PC-9 (cell line): ENCODE measurements around the gene SLC38A1. TPM values are rescaled to one million over a fixed set of nuclear protein-coding genes. Genes with fewer than 3 reads are reported as not detected.

Experiments used
- BruUV-seq: library from RNA; stranded (reverse); fragments of 400-500 nt; replicated peaks from 2 replicates; lab custom pipeline; 2021; lab: Mats Ljungman, UMichigan
- CTCF ChIA-PET: fragments of 300-600 bp; sonication (Branson Sonifier 250); formaldehyde crosslinking; loops from one replicate; lab custom pipeline; 2022; ENCODE audit warnings: antibody characterized with exemption; lab: Charles Lee
- POLR2A ChIA-PET: fragments of 300-600 bp; sonication (Branson Sonifier 250); formaldehyde crosslinking; loops from one replicate; lab custom pipeline; 2022; ENCODE audit warnings: antibody characterized with exemption; ENCODE audit not compliant: unreplicated experiment; lab: Charles Lee
- DNase-seq, 2 experiments: peaks; one replicate each; pipeline versions ENCODE4 v3.0.0 to v3.0.0-alpha.2; 2015 to 2022; ENCODE audit warnings: mixed read lengths in 1 of 2
- H2AFZ ChIP-seq: fragments of 200-600 bp; sonication (generic); 2 replicates; pipeline ENCODE4 v1.8.1; 2017; ENCODE audit warnings: antibody characterized with exemption
- H3F3A ChIP-seq: fragments of 200-600 bp; sonication (generic); 2 replicates; pipeline ENCODE4 v1.8.1; 2017; ENCODE audit warnings: antibody characterized with exemption, mild to moderate bottlenecking, low read depth; ENCODE audit not compliant: insufficient read depth
- H3K27ac ChIP-seq: fragments of 200-600 bp; sonication (generic); 2 replicates; pipeline ENCODE4 v1.6.1; 2016; ENCODE audit warnings: mixed run types
- H3K27me3 ChIP-seq: fragments of 200-600 bp; sonication (generic); 2 replicates; pipeline ENCODE4 v1.6.1; 2016; ENCODE audit warnings: low read depth, mixed run types; ENCODE audit not compliant: insufficient read depth
- H3K36me3 ChIP-seq: fragments of 200-600 bp; sonication (generic); 2 replicates; pipeline ENCODE4 v1.6.1; 2016; ENCODE audit warnings: low read depth, mixed run types
- H3K4me1 ChIP-seq: fragments of 200-600 bp; sonication (generic); replicated peaks from 2 replicates; pipeline ENCODE4 v1.6.1; 2016; ENCODE audit warnings: mixed run types; ENCODE audit not compliant: insufficient read depth
- H3K4me2 ChIP-seq: fragments of 200-600 bp; sonication (generic); 2 replicates; pipeline ENCODE4 v1.6.1; 2017; ENCODE audit warnings: mixed run types
- H3K4me3 ChIP-seq: fragments of 200-600 bp; sonication (generic); 2 replicates; pipeline ENCODE4 v1.6.1; 2016; ENCODE audit warnings: mixed run types
- H3K79me2 ChIP-seq: fragments of 200-600 bp; sonication (generic); 2 replicates; pipeline ENCODE4 v1.6.1; 2017; ENCODE audit warnings: low read depth, mixed run types
- H3K9me2 ChIP-seq: fragments of 200-600 bp; sonication (generic); 2 replicates; pipeline ENCODE4 v1.8.1; 2017; ENCODE audit warnings: mild to moderate bottlenecking; ENCODE audit not compliant: insufficient read depth
- H3K9me3 ChIP-seq: fragments of 200-600 bp; sonication (generic); 2 replicates; pipeline ENCODE4 v1.8.1; 2016; ENCODE audit warnings: low read depth; ENCODE audit not compliant: insufficient read depth
- H4K20me1 ChIP-seq: fragments of 200-600 bp; sonication (generic); 2 replicates; pipeline ENCODE4 v1.8.1; 2017; ENCODE audit not compliant: insufficient read depth
- CTCF ChIP-seq: fragments of 200-600 bp; sonication (generic); conservative IDR thresholded peaks from 2 replicates; pipeline ENCODE4 v1.6.1; 2017; ENCODE audit warnings: mixed run types, antibody characterized with exemption, mild to moderate bottlenecking, moderate library complexity
- EZH2 ChIP-seq: fragments of 200-600 bp; sonication (generic); IDR thresholded peaks from 2 replicates; pipeline ENCODE4 v1.8.0; 2017; ENCODE audit warnings: antibody characterized with exemption, low read depth
- intact Hi-C: fragments of 100-400 bp; cut with micrococcal nuclease; formaldehyde crosslinking; loops from one replicate; pipeline ENCODE4 v1.10.0; 2022; ENCODE audit not compliant: unreplicated experiment
- total RNA-seq: library from RNA; stranded (reverse); gene quantifications from 2 replicates; pipeline ENCODE4 v1.2.3, GENCODE V29; 2021

Gene SLC38A1
- total RNA-seq, 1 experiment from 2014 or later = 131 TPM

- peaks cover 75% of the 10 kb centered on the region for H3K36me3 ChIP-seq
- no peak for DNase-seq
- ChIA-PET POLR2A (no interaction called here), CTCF (no interaction called here)
- H3K79me2 ChIP-seq = peaks cover 89% of the 10 kb centered on the region
- no peaks in the 10 kb centered on the region for H3K9me2 ChIP-seq
- no peak overlapping the region for H3K4me3 ChIP-seq
- no TSS peak for BruUV-seq
- no peak for TF ChIP-seq CTCF
- no peak for TF ChIP-seq EZH2
- no peak overlapping the region for H3K4me2 ChIP-seq
- intact Hi-C loops = no loop called here
- peaks cover 54% of the 10 kb centered on the region for H3F3A ChIP-seq
- peaks cover 26% of the 10 kb centered on the region for H3K4me1 ChIP-seq
- no peak overlapping the region for H3K27ac ChIP-seq
- peaks cover 11% of the 10 kb centered on the region for H4K20me1 ChIP-seq
- no peaks in the 10 kb centered on the region for H3K27me3 ChIP-seq
- H2AFZ ChIP-seq = no peak overlapping the region
- no peaks in the 10 kb centered on the region for H3K9me3 ChIP-seq
Measured at GRCh38 chr12:46214668-46215436, 54.0 kb downstream of the SLC38A1 start.

- Histone ChIP-seq H3K9me3 (no peaks in the 10 kb centered on the region), H3K4me2 (no peak overlapping the region), H3K27me3 (no peaks in the 10 kb centered on the region), H3K4me1 (peaks cover 24% of the 10 kb centered on the region), H3F3A (peaks cover 57% of the 10 kb centered on the region), H3K9me2 (no peaks in the 10 kb centered on the region), H3K79me2 (peaks cover 82% of the 10 kb centered on the region), H3K4me3 (no peak overlapping the region), H3K36me3 (peaks cover 81% of the 10 kb centered on the region), H3K27ac (no peak overlapping the region), H4K20me1 (peaks cover 34% of the 10 kb centered on the region), H2AFZ (no peak overlapping the region)
- DNase-seq = no peak
- ChIA-PET POLR2A (no interaction called here), CTCF (no interaction called here)
- TF ChIP-seq EZH2 (no peak), CTCF (no peak)
- BruUV-seq = no TSS peak
- intact Hi-C loops = no loop called here
Measured at GRCh38 chr12:46212108-46212982, 56.5 kb downstream of the SLC38A1 start.

- H3K4me2 ChIP-seq = no peak overlapping the region
Measured at GRCh38 chr12:46210873-46211439, 57.9 kb downstream of the SLC38A1 start.

More at GRCh38 chr12:46210873-46211439, 57.9 kb downstream of the SLC38A1 start:
- Histone ChIP-seq H2AFZ (no peak overlapping the region), H3F3A (peaks cover 57% of the 10 kb centered on the region), H3K9me2 (no peaks in the 10 kb centered on the region), H3K27ac (peak overlapping the region; percentile 38; the same call in 1 of the 2 replicates), H4K20me1 (peaks cover 40% of the 10 kb centered on the region), H3K4me1 (peaks cover 24% of the 10 kb centered on the region), H3K36me3 (peaks cover 81% of the 10 kb centered on the region), H3K9me3 (no peaks in the 10 kb centered on the region), H3K4me3 (no peak overlapping the region), H3K79me2 (peaks cover 68% of the 10 kb centered on the region), H3K27me3 (no peaks in the 10 kb centered on the region)
- TF ChIP-seq CTCF = no peak
- TF ChIP-seq EZH2 = no peak
- POLR2A ChIA-PET = no interaction called here
- BruUV-seq = no TSS peak
- intact Hi-C loops = no loop called here
- DNase-seq = no peak
- CTCF ChIA-PET = no interaction called here
